ENCODE measurements around the gene MAPKAP1.

GRCh38 chr9:125554726-125555125 is 152.3 kb downstream of the MAPKAP1 start:
- TF ChIP-seq POLR2A (IDR thresholded peaks at IDR 0.05; ENCODE audit: low read length) (no peak), GATA1 (IDR thresholded peaks at IDR 0.05; ENCODE audit: low read depth, low read length) (no peak)
